SK-N-SH (cell line): ENCODE measurements around the gene HDAC7. TPM values are rescaled to one million over a fixed set of nuclear protein-coding genes. Genes with fewer than 3 reads are reported as not detected.

ENCODE experiments used
- CTCF ChIA-PET: fragments of 300-600, 350-600 bp; formaldehyde crosslinking; extraction: SDS; loops from one replicate; lab custom pipeline; 2021; lab: Yijun Ruan, JAX
- POLR2A ChIA-PET: fragments of 350-600 bp; sonication (Branson Sonifier 250); formaldehyde crosslinking; extraction: SDS; loops from one replicate; lab custom pipeline; 2020; ENCODE audit warnings: antibody characterized with exemption, inconsistent platforms; lab: Yijun Ruan, JAX
- DNase-seq: peaks from one replicate; pipeline ENCODE4 v3.0.0; 2012
- H2AFZ ChIP-seq: fragments of 200-600 bp; sonication (generic); 2 replicates; pipeline ENCODE4 v1.8.1; 2016; ENCODE audit warnings: antibody characterized with exemption, mild to moderate bottlenecking, low read depth
- H3F3A ChIP-seq: fragments of 200-600 bp; sonication (generic); replicated peaks from 2 replicates; pipeline ENCODE3; 2016; ENCODE audit warnings: antibody characterized with exemption, mild to moderate bottlenecking; ENCODE audit not compliant: insufficient read depth
- H3K27ac ChIP-seq, 2 experiments: fragments of 200-500 bp in 1 of 2; fragments of 200-600 bp in 1 of 2; sonication (Bioruptor generic) in 1 of 2; sonication (generic), shearing (Covaris generic) in 1 of 2; 2 replicates each; pipeline versions ENCODE4 v1.5.1 to v1.6.1; 2014 to 2016; ENCODE audit warnings: low read depth in 2 of 2, inconsistent platforms in 1 of 2, low read length in 1 of 2, mild to moderate bottlenecking in 1 of 2, mixed read lengths in 1 of 2
- H3K27me3 ChIP-seq: fragments of 200-600 bp; sonication (generic), shearing (Covaris generic); 2 replicates; pipeline ENCODE4 v1.6.1; 2016; ENCODE audit warnings: mixed run types; ENCODE audit not compliant: insufficient read depth
- H3K36me3 ChIP-seq, 2 experiments: fragments of 200-500 bp in 1 of 2; fragments of 200-600 bp in 1 of 2; sonication (Bioruptor generic) in 1 of 2; sonication (generic) in 1 of 2; replicated peaks in 1 of 2; 2 replicates each; pipeline versions ENCODE3 to v1.5.1; 2014 to 2016; ENCODE audit warnings: low read length in 1 of 2, mild to moderate bottlenecking in 1 of 2; ENCODE audit not compliant: insufficient read depth in 2 of 2, control insufficient read depth in 1 of 2
- H3K4me1 ChIP-seq, 2 experiments: fragments of 200-500 bp in 1 of 2; fragments of 200-600 bp in 1 of 2; sonication (Bioruptor generic) in 1 of 2; sonication (generic), shearing (Covaris generic) in 1 of 2; 2 replicates each; pipeline versions ENCODE4 v1.5.1 to v1.6.1; 2014 to 2016; ENCODE audit warnings: low read depth in 1 of 2, low read length in 1 of 2, mixed run types in 1 of 2; ENCODE audit not compliant: insufficient read depth in 2 of 2, control insufficient read depth in 1 of 2
- H3K4me2 ChIP-seq: fragments of 200-600 bp; sonication (generic), shearing (Covaris generic); 2 replicates; pipeline ENCODE4 v1.6.1; 2017; ENCODE audit warnings: mixed run types
- H3K4me3 ChIP-seq, 2 experiments: fragments of 200-500 bp in 1 of 2; fragments of 200-600 bp in 1 of 2; sonication (Bioruptor generic) in 1 of 2; sonication (generic), shearing (Covaris generic) in 1 of 2; 2 replicates each; pipeline versions ENCODE4 v1.5.1 to v1.8.1; 2014 to 2016; ENCODE audit warnings: low read depth in 2 of 2, inconsistent platforms in 1 of 2, low read length in 1 of 2, mild to moderate bottlenecking in 1 of 2, mixed read lengths in 1 of 2, moderate library complexity in 1 of 2
- H3K79me2 ChIP-seq: fragments of 200-600 bp; sonication (generic); 2 replicates; pipeline ENCODE4 v1.8.1; 2017; ENCODE audit warnings: mild to moderate bottlenecking; ENCODE audit not compliant: insufficient read depth
- H3K9ac ChIP-seq: fragments of 200-600 bp; sonication (generic); 2 replicates; pipeline ENCODE4 v1.6.1; 2017; ENCODE audit warnings: mixed run types
- H3K9me2 ChIP-seq: fragments of 200-600 bp; sonication (generic); 2 replicates; pipeline ENCODE4 v1.6.1; 2017; ENCODE audit warnings: mixed run types
- H3K9me3 ChIP-seq: fragments of 200-600 bp; sonication (generic); 2 replicates; pipeline ENCODE4 v1.6.1; 2017; ENCODE audit warnings: mixed run types, mild to moderate bottlenecking, moderate library complexity
- H4K20me1 ChIP-seq: fragments of 200-600 bp; sonication (generic); 2 replicates; pipeline ENCODE4 v1.6.1; 2017; ENCODE audit warnings: mild to moderate bottlenecking, mixed run types; ENCODE audit not compliant: insufficient read depth
- ELF1 ChIP-seq: IDR thresholded peaks from 2 replicates; pipeline ENCODE4 v1.4.0; 2012
- FOSL2 ChIP-seq: IDR thresholded peaks from 2 replicates; pipeline ENCODE4 v1.4.0; 2012; ENCODE audit warnings: low read depth, mild to moderate bottlenecking, moderate library complexity, borderline replicate concordance
- FOXJ3 ChIP-seq: sonication (generic); formaldehyde crosslinking; IDR thresholded peaks from 2 replicates; pipeline ENCODE4 v1.5.1; 2020; ENCODE audit warnings: mild to moderate bottlenecking, missing genetic modification reagents
- MAX ChIP-seq: IDR thresholded peaks from 2 replicates; pipeline ENCODE4 v1.4.0; 2012; ENCODE audit warnings: low read depth
- SMC3 ChIP-seq: IDR thresholded peaks from 2 replicates; pipeline ENCODE4 v1.6.1; 2012; ENCODE audit warnings: low read depth, low read length, improper control_type of control experiment
- TAF1 ChIP-seq: IDR thresholded peaks from 2 replicates; pipeline ENCODE4 v1.6.1; 2012; ENCODE audit warnings: low read depth, mild to moderate bottlenecking, low read length, moderate library complexity, borderline replicate concordance
- TCF12 ChIP-seq: IDR thresholded peaks from 2 replicates; pipeline ENCODE4 v1.4.0; 2012
- USF2 ChIP-seq: fragments of 150-350 bp; IDR thresholded peaks from 2 replicates; pipeline ENCODE4 v1.6.1; 2017; ENCODE audit warnings: antibody characterized with exemption, low read length, low read depth, borderline replicate concordance
- WGBS: methylation state at CpG from one replicate; pipeline ENCODE4 v1.1.6; 2017; ENCODE audit warnings: low lambda C conversion rate; 5-methylcytosine and 5-hydroxymethylcytosine counted together
- polyA plus RNA-seq, 3 experiments: library from polyadenylated mRNA; depleted of rRNA; stranded (reverse); fragments of >200 nt; gene quantifications; 2 replicates each; pipeline ENCODE4 v1.2.3, GENCODE V29; 2012
- TF ChIP-seq, protein P1 (sequence below): fragments of 150-350 bp; IDR thresholded peaks from 2 replicates; pipeline ENCODE4 v1.6.1; 2016; ENCODE audit warnings: mild to moderate bottlenecking, low read depth, low read length
- TF ChIP-seq, protein P2 (sequence below): IDR thresholded peaks from 2 replicates; pipeline ENCODE4 v1.4.0; 2012; ENCODE audit warnings: low read depth, borderline replicate concordance
- TF ChIP-seq, protein P3 (sequence below): fragments of 200-600 bp; sonication (generic); IDR thresholded peaks from 2 replicates; pipeline ENCODE4 v1.6.1; 2017; ENCODE audit warnings: antibody characterized with exemption, mild to moderate bottlenecking, moderate library complexity

Gene HDAC7
- polyA plus RNA-seq, 1 of the 3 experiments (the other 2 are of a cell fraction), result 51.0 TPM

DNA sequence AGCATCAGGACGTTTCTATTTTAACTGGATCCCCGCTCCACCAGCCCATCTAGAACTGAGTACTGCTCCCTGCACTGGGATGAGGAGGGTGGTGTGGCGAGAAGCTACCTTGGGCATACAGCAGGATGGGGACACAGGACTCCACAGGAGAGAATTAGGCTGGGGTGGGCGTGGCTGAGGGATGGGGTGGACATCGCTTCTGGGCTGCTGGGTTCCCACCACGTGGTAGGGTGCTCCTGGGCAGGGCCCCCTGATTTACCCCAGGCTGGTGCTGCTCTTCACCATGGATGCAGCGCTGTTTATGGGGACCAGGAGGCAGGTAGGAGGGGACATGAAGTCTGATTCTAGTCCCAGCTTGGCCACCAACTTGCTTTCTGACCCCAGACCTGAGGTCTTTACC is 43.2 kb upstream of the HDAC7 start:
- CTCF ChIA-PET, result interaction anchor here (0.7 to 1.4 kb wide), 4 partner anchors 9 to 38 kb away, joined by 3 to 4 read pairs (median 3); no protein-coding TSS in a partner anchor
- H3K79me2 ChIP-seq, result no peaks in the 10 kb centered on the region
- H4K20me1 ChIP-seq, result no peaks in the 10 kb centered on the region
- H3K4me1 ChIP-seq, result no peaks in the 10 kb centered on the region
- H3K9me3 ChIP-seq, result no peaks in the 10 kb centered on the region
- no peak overlapping the region for H3K4me2 ChIP-seq
- no peak overlapping the region for H2AFZ ChIP-seq
- no peaks in the 10 kb centered on the region for H3K27me3 ChIP-seq
- no peaks in the 10 kb centered on the region for H3K36me3 ChIP-seq
- 69% methylated on average over 6 of the region's 7 CpGs for WGBS
- POLR2A ChIA-PET, result no interaction called here
- H3K27ac ChIP-seq, result no peak overlapping the region
- DNase-seq, result no peak
- no peak overlapping the region for H3K9ac ChIP-seq
- no peak overlapping the region for H3K4me3 ChIP-seq
- TF ChIP-seq SMC3, result no peak
- TF ChIP-seq, protein P1, sequence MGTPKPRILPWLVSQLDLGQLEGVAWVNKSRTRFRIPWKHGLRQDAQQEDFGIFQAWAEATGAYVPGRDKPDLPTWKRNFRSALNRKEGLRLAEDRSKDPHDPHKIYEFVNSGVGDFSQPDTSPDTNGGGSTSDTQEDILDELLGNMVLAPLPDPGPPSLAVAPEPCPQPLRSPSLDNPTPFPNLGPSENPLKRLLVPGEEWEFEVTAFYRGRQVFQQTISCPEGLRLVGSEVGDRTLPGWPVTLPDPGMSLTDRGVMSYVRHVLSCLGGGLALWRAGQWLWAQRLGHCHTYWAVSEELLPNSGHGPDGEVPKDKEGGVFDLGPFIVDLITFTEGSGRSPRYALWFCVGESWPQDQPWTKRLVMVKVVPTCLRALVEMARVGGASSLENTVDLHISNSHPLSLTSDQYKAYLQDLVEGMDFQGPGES, result no peak
- TF ChIP-seq USF2, result no peak
- TF ChIP-seq FOXJ3 (CRISPR knock-in tag), result no peak
- TF ChIP-seq TCF12, result no peak
- no peak for TF ChIP-seq TAF1
- TF ChIP-seq, protein P2, sequence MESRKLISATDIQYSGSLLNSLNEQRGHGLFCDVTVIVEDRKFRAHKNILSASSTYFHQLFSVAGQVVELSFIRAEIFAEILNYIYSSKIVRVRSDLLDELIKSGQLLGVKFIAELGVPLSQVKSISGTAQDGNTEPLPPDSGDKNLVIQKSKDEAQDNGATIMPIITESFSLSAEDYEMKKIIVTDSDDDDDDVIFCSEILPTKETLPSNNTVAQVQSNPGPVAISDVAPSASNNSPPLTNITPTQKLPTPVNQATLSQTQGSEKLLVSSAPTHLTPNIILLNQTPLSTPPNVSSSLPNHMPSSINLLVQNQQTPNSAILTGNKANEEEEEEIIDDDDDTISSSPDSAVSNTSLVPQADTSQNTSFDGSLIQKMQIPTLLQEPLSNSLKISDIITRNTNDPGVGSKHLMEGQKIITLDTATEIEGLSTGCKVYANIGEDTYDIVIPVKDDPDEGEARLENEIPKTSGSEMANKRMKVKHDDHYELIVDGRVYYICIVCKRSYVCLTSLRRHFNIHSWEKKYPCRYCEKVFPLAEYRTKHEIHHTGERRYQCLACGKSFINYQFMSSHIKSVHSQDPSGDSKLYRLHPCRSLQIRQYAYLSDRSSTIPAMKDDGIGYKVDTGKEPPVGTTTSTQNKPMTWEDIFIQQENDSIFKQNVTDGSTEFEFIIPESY, result no peak
- no peak for TF ChIP-seq ELF1
- no peak for TF ChIP-seq MAX
- no peak for TF ChIP-seq FOSL2
- H3K9me2 ChIP-seq, result no peaks in the 10 kb centered on the region
- H3F3A ChIP-seq, result no peaks in the 10 kb centered on the region

DNA sequence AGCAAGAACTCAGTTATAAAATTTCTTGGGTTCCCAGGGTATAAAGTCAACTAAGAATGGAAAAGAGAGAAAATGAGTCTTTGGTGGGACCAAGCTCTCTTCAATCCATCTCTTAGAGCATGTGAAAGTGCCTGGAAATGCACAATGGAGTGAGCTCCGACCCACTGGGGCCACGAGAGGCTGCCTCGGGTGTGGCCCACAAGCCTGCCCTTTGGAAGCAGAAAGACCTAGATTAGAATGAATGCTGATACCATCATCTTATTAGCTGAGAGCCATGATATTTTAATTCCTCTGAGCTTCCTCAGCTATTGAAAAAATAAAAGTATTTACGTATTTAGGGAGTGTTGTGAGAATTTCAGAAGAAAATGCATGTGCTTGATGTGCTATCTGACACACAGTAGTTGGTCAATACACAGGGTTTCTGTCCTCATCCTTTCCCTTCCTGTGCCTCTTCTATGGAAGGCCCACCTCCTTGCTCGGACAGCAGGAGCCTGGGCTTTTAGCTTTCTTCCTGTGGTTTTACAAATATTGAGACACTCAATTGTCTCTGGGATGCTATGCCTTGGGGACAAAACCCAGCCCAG is 42.6 kb upstream of the HDAC7 start:
- Histone ChIP-seq H3K9ac (no peak overlapping the region), H3K36me3 (no peaks in the 10 kb centered on the region), H2AFZ (no peak overlapping the region), H3K4me1 (no peaks in the 10 kb centered on the region), H3K27me3 (no peaks in the 10 kb centered on the region), H3K27ac (no peak overlapping the region), H3K79me2 (no peaks in the 10 kb centered on the region), H3K4me2 (no peak overlapping the region), H3K4me3 (no peak overlapping the region), H4K20me1 (no peaks in the 10 kb centered on the region)
- POLR2A ChIA-PET, result no interaction called here
- no peak for DNase-seq
- CTCF ChIA-PET, result interaction anchor here (0.7 to 1.4 kb wide), 3 partner anchors 10 to 25 kb away, joined by 3 to 4 read pairs (median 3); no protein-coding TSS in a partner anchor
- 72% methylated on average over 5 of the region's 5 CpGs for WGBS
- TF ChIP-seq, protein P3, sequence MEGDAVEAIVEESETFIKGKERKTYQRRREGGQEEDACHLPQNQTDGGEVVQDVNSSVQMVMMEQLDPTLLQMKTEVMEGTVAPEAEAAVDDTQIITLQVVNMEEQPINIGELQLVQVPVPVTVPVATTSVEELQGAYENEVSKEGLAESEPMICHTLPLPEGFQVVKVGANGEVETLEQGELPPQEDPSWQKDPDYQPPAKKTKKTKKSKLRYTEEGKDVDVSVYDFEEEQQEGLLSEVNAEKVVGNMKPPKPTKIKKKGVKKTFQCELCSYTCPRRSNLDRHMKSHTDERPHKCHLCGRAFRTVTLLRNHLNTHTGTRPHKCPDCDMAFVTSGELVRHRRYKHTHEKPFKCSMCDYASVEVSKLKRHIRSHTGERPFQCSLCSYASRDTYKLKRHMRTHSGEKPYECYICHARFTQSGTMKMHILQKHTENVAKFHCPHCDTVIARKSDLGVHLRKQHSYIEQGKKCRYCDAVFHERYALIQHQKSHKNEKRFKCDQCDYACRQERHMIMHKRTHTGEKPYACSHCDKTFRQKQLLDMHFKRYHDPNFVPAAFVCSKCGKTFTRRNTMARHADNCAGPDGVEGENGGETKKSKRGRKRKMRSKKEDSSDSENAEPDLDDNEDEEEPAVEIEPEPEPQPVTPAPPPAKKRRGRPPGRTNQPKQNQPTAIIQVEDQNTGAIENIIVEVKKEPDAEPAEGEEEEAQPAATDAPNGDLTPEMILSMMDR, result no peak
- TF ChIP-seq, all 33 proteins: peak for 0
- Histone ChIP-seq H3K9me2 (no peaks in the 10 kb centered on the region), H3F3A (no peaks in the 10 kb centered on the region), H3K9me3 (no peaks in the 10 kb centered on the region)
